ENCODE measurements around the gene WASF2. TPM values are rescaled to one million over a fixed set of nuclear protein-coding genes. Genes with fewer than 3 reads are reported as not detected.
A peak's percentile ranks its signal among the peaks of the same experiment; 100 is the strongest.

The WASF2 gene
- total and polyA plus RNA-seq, 2 donors (not counting 1 experiment from before 2014, with no cell fraction given) = 26.3 to 66.9 TPM

DNA sequence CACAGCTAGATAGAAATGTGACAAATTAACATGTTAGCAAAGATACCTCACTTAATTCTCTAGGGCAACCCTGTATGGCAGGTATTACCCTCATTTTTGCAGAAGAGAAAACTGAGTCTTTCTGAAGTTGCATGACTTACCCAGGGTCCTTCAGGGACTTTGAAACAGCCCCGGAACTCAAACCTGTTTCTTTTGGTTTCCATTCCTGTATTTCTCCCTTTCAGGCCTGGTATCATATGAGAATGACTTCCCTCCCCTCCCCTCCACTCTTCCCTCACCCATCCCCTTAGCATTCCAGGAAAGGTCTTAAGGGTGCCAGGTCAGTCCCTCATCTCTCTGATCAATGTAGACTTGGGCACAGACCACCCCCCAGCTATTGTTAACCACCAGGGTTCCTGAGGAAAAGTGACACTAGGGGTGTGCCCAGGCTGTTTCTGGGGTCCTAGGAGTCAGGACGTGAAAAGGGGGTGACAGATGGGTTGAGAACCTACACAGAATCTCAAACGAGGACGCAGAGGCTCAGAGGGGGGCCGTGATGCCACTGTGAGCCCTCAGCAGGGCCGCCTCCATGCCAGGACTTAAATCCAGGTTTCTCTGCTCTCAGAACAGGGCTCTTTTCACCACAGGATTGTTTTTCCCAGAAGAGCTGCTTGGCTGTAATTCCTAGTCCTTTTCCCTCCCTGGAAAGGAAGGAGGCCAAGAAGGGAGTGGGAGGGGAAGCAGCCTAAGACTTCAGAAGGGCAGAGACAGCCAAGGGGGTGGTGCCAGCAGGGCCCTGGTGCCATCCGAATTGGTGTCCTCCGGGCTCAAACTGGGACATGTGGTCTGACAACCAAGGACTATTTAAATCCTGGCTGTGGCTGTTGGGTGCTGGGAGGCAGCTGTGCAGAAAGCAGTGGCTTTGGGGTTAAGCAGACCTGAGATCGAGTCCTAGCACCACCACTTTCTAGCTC, 2.1 kb upstream of the WASF2 start:
- Histone ChIP-seq H3K9ac (ENCODE audit: insufficient read depth, low read length) (no peak overlapping the region), H3K4me1 (ENCODE audit: control insufficient read depth, extremely low read depth, insufficient read depth, low read length) (peaks cover 4% of the 10 kb centered on the region), H3K9me3 (ENCODE audit: control insufficient read depth, insufficient read depth, low read depth, low read length) (no peaks in the 10 kb centered on the region), H2AFZ (ENCODE audit: low read length) (peak overlapping the region; percentile 76), H3K4me2 (ENCODE audit: extremely low read depth, insufficient read depth, low read length) (no peak overlapping the region), H3K4me3 (replicated peaks in 1 of 4; ENCODE audit: control extremely low read depth in 1 of 4, insufficient read depth in 1 of 4, low read depth in 3 of 4, low read length in 4 of 4) (no peak overlapping the region), H3K79me2 (ENCODE audit: control insufficient read depth, insufficient read depth, low read length) (peaks cover 24% of the 10 kb centered on the region), H4K20me1 (ENCODE audit: control insufficient read depth, extremely low read depth, insufficient read depth, low read length) (no peaks in the 10 kb centered on the region), H3K36me3 (ENCODE audit: control insufficient read depth, insufficient read depth, low read length) (no peaks in the 10 kb centered on the region), H3K27me3 (ENCODE audit: control insufficient read depth, insufficient read depth, low read length) (no peaks in the 10 kb centered on the region), H3K27ac (ENCODE audit: insufficient read depth, low read length) (no peak overlapping the region)
- peak; percentile 19 to 40 for DNase-seq (ENCODE audit: low read depth in 2 of 2)
- no peak for TF ChIP-seq EZH2 (IDR thresholded peaks at IDR 0.05; ENCODE audit: low read length, missing control alignments)
- TF ChIP-seq, protein P1, sequence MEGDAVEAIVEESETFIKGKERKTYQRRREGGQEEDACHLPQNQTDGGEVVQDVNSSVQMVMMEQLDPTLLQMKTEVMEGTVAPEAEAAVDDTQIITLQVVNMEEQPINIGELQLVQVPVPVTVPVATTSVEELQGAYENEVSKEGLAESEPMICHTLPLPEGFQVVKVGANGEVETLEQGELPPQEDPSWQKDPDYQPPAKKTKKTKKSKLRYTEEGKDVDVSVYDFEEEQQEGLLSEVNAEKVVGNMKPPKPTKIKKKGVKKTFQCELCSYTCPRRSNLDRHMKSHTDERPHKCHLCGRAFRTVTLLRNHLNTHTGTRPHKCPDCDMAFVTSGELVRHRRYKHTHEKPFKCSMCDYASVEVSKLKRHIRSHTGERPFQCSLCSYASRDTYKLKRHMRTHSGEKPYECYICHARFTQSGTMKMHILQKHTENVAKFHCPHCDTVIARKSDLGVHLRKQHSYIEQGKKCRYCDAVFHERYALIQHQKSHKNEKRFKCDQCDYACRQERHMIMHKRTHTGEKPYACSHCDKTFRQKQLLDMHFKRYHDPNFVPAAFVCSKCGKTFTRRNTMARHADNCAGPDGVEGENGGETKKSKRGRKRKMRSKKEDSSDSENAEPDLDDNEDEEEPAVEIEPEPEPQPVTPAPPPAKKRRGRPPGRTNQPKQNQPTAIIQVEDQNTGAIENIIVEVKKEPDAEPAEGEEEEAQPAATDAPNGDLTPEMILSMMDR (conservative IDR thresholded peaks at IDR 0.05 in 1 of 2, IDR thresholded peaks at IDR 0.05 in 1 of 2; ENCODE audit: low read depth in 1 of 2, low read length in 2 of 2) = no peak

DNA sequence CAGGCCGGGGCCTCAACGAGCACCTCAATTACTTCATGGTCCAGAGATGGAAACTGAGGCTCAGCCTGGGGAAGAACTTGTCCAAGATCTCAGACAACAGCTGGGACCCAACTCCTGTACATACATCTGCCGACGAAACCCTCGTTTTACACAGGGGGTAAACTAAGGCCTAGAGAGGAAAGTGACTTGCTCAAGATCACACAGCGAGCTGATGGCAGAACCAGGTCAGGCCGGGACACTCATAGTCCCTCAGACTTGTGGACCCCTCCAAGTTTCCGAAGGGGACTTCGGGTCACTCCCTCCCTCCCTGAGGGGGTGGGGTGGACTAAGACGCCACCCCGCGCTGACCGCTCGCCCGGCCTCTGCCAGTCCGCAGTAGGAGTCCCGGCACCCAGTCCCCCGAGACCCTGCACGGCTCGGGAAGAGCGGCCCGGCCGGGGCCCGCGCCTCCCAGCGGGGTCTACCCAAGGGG, 430 bp downstream of the WASF2 start:
- TF ChIP-seq EZH2 (IDR thresholded peaks at IDR 0.05; ENCODE audit: low read length, missing control alignments) = no peak
- TF ChIP-seq, protein P1 (conservative IDR thresholded peaks at IDR 0.05 in 1 of 2, IDR thresholded peaks at IDR 0.05 in 1 of 2; ENCODE audit: low read depth in 1 of 2, low read length in 2 of 2) = no peak
- Histone ChIP-seq H3K36me3 (ENCODE audit: control insufficient read depth, insufficient read depth, low read length) (no peaks in the 10 kb centered on the region), H3K27me3 (ENCODE audit: control insufficient read depth, insufficient read depth, low read length) (no peaks in the 10 kb centered on the region), H4K20me1 (ENCODE audit: control insufficient read depth, extremely low read depth, insufficient read depth, low read length) (peaks cover 2% of the 10 kb centered on the region), H3K4me1 (ENCODE audit: control insufficient read depth, extremely low read depth, insufficient read depth, low read length) (peaks cover 6% of the 10 kb centered on the region), H3K79me2 (ENCODE audit: control insufficient read depth, insufficient read depth, low read length) (peaks cover 46% of the 10 kb centered on the region), H3K4me3 (replicated peaks in 1 of 4; ENCODE audit: control extremely low read depth in 1 of 4, insufficient read depth in 1 of 4, low read depth in 3 of 4, low read length in 4 of 4) (peak overlapping the region; percentile 88 to 100 (median 95)), H3K9me3 (ENCODE audit: control insufficient read depth, insufficient read depth, low read depth, low read length) (no peaks in the 10 kb centered on the region), H3K4me2 (ENCODE audit: extremely low read depth, insufficient read depth, low read length) (peak overlapping the region; percentile 97), H3K9ac (ENCODE audit: insufficient read depth, low read length) (peak overlapping the region; percentile 95), H2AFZ (ENCODE audit: low read length) (no peak overlapping the region), H3K27ac (ENCODE audit: insufficient read depth, low read length) (peak overlapping the region; percentile 99)
- DNase-seq (ENCODE audit: low read depth in 2 of 2) = peak; percentile 40 to 49
